ENCODE results near the gene SLC15A4.

DNA sequence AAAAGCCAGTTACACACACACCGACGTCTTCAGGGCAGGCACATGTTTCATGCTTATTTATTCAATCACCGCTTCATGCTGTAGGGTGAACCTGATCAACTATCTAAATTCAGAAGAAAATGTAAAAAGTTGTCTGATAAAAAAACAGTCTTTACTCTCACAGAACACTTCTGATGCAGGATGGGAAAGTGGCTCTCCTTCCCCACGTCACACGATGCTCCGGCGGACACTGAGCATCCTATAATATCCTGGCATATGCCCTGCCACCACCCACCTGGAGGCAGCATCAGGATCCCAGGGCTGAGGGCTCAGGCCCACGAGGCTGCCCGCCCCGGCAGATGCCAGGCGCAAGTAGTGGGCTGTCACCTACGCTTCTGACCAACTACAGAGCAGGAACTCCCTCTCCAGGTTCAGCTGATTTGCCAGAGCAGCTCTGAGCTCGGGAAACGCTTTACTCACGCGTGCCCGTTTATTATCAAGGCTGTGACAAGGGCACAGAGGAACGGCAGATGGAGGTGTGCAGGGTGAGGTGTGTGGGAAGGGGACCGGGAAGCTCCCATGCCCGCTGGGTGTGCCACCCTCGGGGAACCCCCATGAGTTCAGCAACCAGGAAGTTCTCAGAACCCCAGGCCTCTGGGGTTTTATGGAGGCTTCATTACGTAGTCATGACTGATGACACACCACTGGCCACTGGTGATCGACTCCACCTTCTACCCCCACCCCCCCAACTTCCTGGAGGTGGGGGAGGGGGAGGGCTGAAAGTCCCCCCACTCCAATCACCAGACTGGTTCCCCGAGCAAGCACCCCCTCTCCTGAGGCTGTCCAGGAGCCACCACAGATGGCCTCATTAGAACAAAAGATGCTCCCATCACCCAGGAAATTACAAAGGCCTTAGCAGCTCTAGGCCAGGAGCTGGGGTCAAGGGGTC, 32.1 kb downstream of the SLC15A4 start:
- TF ChIP-seq, protein P1, sequence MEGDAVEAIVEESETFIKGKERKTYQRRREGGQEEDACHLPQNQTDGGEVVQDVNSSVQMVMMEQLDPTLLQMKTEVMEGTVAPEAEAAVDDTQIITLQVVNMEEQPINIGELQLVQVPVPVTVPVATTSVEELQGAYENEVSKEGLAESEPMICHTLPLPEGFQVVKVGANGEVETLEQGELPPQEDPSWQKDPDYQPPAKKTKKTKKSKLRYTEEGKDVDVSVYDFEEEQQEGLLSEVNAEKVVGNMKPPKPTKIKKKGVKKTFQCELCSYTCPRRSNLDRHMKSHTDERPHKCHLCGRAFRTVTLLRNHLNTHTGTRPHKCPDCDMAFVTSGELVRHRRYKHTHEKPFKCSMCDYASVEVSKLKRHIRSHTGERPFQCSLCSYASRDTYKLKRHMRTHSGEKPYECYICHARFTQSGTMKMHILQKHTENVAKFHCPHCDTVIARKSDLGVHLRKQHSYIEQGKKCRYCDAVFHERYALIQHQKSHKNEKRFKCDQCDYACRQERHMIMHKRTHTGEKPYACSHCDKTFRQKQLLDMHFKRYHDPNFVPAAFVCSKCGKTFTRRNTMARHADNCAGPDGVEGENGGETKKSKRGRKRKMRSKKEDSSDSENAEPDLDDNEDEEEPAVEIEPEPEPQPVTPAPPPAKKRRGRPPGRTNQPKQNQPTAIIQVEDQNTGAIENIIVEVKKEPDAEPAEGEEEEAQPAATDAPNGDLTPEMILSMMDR (IDR thresholded peaks at IDR 0.05), result no peak
- TF ChIP-seq POLR2A (IDR thresholded peaks at IDR 0.05), result no peak

All from stomach (tissue), 4 donors.